CD4-positive, alpha-beta T cell treated with Interleukin-21 for 1 hour (primary cell): Measurements from ENCODE around the gene MRPL40.

ENCODE experiments used
- DNase-seq: peaks from one replicate; pipeline ENCODE4 v3.0.0-alpha.2; 2020

MRPL40 gene

DNA sequence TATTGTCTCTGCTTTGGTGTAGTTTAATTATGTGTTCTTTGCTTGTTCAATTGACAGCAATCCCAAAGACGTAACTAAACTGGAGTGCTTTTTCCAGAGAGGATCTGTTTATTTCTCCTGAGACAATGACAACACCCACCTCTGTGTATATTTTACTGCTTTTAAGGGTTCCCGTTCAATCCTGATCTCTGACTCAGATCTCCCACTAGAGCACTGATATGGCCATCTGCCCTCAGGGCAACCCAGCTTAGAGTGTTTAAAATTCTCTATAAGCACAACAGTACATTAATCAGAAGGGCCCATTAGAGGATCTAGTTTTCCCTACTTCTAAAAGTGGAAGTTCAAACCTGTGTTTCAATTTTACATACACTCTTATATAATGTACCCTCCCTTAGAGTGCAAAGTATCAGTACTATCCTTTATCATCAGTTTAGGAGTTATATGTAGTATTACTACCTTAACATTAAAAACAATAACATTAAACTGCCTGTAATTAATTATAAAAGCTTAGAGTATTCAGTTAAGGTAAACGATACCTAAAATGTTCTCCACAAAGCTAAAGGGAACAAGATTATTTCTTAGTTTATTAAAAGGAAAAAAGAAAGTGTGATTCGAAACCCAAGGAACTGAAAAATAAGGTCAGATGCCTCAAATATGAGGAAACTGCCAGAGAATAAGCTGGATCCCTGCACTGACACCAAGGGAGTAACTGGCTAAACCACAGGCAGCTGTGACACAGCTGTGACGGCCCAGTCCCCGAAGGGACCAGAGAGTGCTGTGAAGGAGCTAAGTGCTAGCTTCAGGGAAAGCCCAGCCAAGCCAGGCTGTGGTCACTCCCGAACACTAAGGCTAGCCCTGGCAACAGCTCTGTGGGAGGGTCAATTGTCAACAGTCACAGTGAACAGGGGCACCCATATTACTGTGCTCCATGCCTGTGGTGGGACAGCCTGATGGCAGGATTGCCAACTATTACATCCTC lies 31.4 kb downstream of the MRPL40 start:
- no peak for DNase-seq

DNA sequence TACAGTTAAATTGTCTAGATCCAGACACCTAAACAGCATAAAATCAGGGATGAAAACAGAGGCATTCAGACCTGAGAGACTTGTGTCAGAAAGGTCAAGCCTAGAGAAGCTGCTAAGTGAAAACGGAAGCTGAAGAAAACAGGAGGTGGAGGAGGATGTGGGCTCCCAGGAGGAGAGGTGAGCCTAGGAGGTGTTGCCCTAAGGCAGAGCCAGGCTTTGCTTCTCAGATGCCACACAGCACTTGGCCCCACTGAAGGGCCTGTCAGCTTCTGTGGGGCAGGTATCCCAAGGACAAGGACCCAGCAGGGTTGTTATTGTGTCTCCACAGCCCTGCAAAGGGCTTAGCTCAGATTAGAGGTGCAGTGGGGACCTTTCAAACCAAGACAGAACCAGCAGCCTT lies 32.2 kb downstream of the MRPL40 start:
- no peak for DNase-seq

DNA sequence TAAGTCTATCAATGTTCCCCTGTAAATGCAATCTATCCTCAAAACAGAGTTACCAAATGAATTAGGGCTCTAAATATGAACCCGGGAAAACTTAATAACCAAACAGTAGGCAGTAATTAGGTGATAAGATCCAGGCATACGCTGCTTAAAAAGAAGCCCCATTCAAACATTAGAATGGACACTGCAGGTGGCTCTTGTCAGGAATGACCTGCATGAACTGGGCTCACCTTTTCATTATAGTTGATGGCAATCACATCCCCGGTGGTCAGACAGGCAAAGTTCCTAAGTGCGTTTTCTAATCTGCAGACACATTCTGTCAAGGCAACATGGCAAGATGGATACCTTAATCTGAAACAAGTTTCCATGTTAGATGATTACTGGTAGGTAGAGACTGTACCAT lies 32.6 kb downstream of the MRPL40 start:
- no peak for DNase-seq

DNA sequence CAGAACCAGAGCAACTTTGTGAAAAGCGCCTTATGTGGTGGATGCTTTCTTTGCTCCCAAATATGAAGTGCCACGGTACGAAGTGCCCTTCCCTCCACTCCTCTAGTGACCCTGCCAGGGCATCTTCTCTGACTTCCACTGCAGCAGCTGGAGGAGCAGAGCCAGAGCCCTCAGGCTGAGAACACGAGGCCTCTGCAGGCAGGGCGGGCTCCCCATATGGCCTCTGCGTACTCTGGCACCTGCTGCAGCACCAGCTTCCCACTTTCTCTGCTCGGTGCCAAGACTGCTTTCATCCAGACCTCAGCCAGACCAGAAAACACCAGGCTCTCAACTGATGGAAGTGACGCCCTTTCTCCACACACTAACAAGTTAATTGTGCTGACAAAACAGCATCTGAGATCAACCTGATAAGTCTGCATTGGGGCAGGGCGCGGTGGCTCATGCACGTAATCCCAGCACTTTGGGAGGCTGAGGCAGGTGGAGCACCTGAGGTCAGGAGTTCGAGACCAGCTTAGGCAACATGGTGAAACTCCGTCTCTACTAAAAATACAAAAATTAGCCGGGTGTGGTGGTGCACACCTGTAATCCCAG lies 33.9 kb downstream of the MRPL40 start:
- no peak for DNase-seq

DNA sequence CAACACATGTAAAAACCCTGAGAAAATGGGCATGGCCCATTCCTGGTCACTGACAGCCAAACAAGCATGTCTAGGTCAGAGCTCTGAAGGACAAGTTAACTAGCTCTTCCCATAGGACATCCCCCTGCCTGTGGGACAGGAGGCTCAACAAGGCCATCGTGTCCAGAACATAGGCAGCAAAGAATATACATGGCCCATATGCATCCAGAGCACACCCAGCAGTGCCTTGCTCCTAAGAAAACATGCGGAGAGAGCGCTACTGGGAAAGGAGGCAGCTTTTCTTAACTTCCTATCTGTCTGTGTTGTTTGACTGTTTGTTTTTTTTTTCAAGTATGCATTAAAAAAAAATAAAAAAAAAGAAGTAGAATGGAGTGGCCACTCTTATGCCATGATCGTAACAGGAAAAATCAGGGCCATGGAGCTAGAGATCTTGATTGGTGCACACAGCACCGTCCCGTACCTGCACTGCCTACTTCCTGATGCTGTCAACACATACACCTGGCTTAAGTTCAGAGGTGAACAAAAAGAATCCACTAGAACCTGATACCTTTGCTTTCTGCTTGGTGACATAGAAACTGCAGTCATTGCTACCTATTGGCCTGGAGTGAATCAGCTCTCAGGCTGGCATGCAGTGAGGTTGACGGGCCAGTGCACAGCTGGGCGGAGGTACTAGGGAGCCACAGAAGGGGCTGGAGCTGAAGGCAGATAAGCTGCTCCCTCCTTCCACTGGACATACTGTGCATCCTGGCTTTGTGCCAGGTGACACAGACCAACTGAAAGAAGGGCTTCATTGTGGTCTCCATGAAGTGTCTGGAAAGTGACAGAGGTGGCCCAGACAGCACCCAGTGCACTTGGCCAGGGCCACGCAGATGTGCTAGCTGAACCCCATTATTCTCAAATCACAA lies 34.8 kb downstream of the MRPL40 start:
- DNase-seq: no peak

DNA sequence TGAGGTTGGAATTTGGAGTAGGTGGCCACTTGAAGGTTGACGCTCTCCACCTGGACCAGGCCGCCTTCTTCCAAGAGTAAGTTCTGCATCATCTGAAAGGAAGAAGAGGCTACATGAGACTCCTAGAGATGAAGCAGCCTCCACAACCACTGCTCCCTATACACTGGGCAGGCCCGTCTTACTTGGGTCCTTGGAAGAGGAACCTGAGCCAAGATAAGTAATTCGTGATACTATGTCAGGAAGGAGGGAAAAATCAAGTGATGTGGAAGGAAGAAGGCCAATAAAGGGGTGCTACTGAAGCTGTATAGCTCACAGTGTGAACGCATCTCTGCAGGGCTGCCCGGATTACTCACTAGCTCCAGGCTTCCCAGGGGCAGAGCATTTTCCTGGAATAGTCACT lies 35.6 kb downstream of the MRPL40 start:
- no peak for DNase-seq

DNA sequence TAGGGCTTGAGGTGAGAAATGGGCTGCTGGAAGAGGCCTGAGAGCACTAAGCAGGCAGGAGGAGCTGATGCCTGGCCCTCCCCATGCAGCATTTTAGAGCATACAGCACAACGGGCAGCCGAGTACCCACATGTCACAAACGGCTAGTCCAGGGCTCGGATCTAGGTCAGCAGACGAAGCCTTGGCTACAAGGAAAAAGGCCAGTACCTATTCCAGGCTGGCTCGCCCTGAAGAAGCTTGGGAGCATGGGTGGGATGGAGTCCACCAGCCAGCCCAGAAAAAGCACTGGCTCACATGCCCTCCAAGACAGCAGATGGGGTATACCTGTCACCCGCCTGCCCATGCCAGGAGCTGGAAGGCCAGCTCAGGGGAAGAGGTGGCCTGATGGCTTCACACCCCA lies 37.1 kb downstream of the MRPL40 start:
- DNase-seq: no peak

DNA sequence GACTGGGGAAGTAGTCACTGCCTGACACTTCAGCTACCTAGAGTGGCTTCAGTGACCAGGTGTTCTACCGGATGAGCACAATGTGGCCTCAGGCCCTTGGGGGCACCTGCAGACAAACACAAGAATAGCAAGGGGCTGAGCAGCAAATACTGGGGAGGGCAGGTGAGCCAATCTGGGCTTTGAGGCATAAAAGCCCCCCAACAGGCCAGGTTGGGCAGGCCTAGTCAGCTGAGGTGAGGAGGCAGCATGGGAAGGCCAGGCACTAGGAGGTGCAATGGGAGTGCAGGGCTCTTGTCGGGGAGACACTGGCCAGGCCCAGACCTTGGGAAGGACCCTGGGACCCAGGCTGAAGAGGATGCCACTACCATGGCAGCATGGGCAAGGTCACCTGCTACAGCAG lies 37.7 kb downstream of the MRPL40 start:
- no peak for DNase-seq

DNA sequence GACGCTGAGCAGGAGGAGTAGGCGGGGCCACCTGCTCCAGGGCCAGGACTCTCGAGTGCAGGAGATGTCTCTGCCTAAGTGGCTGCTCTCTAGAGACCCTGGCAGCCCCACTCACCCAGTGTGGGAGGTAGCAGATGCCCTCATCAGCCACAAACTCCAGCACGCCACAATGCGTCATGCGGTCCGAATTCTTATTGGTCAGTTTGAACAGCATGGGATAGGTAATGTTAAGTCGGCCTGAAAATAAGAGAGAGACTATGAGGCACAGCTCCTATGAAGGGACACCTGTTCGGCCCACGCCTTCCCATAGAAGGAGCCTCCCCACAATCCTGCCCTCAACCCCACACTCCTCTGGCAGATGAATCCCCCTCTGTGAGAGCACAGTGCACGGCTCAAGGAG lies 39.2 kb downstream of the MRPL40 start:
- no peak for DNase-seq

DNA sequence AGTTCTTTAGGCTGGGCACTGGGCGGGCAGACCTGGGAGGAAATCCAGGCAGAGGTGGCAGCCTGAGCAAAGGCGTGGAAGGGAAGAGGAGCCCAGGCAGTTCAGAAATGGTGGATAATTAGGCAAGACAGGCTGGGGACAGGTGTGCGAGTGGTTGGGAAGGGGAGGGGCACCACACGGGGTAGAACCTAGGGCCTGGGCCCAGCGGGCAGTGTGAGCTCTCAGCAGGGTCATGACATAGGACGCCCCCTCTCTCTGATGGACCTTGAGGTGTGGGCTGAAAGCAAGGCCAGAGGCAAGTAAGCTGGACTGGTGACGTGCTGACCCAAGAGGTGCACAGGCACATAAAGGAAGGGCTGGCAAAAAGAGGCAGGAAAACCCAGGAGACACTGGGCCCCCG lies 39.9 kb downstream of the MRPL40 start:
- DNase-seq: no peak

DNA sequence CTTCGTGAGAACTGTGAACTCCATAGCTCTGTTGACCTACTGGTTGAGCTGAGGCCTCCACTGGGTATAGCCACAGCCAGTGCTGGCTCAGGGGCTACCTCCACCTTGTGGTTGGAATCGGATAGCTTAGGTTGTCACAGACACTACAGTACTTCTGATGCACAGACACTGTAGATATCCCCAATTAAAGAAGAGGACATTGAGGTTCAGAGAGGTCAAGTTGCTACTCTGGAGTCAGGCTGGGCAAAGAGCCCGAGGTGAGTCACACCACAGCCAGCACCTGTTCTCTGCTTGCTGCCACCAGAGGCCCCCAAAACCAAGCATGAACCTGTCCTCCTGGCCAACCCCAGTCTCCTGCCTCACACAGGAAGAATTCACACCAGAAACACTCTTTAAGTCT lies 41.2 kb downstream of the MRPL40 start:
- DNase-seq: no peak

DNA sequence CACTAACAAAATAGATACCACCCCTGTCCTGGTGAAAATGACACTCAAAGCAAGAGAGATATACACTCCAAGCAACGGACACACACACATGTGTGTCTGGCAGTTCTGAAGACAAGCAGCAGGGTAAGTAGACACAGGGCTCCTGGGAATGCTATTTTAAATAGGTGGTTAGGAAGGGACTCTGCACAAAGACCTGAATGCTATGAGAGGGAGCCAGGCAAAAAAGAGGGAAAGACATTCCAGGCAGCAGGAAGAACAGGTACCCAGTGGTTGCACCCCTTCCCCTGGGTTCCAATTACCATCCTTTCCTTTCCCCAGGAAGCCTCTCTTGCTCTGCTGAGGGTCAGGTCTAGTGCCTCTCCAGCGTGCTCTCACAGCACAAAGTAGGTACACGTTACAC lies 43.7 kb downstream of the MRPL40 start:
- no peak for DNase-seq

DNA sequence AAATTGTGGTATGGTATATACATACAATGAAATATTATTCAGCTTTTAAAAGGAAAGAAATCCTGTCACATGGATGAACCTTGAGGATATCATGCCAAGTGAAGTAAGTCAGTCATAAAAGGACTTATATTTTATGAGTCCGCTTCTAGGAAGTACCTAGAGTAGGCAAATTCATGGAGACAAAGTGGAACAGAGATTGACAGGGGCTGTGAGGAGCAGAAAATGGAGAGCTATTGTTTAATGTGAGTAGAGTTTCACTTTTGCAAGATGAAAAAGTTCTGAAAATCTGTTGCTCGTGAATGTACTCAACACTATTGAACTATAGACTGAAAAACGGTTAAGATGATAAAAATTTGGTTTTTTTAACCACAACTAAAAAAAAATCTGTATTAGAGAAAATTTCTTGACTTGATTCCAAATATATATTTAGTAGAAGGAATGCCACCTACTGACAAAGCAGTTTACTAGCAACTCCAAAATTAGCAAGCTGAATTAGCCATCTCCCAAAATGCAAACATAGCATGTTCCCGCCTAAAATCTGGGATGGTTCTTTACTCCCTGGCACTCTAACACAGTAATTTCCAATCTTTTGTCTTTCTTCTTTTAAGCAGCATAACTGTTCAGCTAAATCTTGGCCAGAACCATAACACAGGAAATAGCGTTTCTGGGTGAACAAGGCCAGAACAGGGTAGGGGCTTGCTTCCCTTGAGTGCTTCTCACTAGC lies 45.1 kb downstream of the MRPL40 start:
- peak; percentile 26 for DNase-seq

DNA sequence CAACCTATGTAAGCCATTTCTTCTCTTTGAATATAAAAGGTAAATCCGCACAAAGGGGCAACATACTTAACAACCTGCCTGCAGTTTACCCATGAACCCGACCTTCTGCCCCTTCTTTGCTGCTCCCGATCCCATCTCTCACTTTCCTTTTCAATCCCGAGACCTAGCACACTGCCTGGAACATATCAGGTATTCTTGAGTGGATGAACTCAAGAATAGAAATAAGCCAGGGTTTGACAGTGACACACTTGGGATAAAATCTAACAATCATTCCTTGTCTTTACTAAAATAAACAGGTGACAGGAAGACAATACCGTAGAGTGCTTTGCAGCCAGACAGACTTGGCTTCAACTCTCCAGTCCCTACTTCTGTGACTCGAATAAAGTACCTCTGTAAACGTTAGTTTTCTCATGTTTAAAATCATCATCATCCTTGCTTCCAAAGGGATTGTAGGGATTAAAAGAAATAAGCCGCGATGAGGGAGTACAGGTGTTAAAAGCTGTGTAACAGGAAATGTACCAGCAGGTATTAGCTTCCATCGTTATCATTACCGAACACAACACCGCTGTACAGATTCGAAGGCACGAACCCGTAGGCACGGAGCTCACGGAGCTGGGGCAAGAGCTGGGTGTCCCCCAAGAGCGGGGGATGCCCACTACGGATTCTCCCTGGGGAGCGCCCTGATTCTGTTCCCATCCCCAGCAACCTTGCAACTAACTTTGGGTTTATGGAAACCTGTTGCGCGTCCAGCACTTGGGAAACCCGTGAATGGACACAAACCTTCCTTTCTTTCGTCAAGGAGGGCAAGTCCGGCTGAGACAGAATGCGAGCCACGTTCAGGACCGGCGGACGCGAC lies 45.9 kb downstream of the MRPL40 start:
- peak; percentile 28 for DNase-seq

DNA sequence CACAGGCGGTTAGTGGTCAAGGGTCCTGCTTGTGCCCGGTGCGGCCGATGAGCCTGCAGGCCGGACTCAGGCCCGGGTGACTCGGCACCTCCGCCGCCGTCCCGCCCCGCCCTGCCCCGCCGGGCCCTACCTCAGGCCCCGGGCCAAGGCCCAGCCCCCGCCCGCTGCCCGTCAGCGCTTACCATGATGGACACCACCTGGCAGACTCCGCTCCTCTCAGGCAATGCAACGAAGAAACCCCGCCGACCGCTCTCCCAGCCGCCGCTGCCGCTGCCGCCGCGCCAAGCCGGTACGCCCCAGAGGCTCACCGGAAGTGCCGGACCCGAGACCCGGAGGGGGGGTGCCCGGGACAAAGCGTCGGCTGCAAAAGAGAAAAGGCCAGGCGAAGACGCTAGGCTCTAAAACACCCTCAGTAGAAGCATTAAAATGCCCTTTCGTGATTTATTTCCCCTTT lies 46.6 kb downstream of the MRPL40 start, which contains the start of gene UFD1:
Gene UFD1 (minus strand): TSS at position 293 of the 454 bp plus-strand sequence. CDS start 108 bp downstream, at position 185.
- DNase-seq: peak; percentile 87

DNA sequence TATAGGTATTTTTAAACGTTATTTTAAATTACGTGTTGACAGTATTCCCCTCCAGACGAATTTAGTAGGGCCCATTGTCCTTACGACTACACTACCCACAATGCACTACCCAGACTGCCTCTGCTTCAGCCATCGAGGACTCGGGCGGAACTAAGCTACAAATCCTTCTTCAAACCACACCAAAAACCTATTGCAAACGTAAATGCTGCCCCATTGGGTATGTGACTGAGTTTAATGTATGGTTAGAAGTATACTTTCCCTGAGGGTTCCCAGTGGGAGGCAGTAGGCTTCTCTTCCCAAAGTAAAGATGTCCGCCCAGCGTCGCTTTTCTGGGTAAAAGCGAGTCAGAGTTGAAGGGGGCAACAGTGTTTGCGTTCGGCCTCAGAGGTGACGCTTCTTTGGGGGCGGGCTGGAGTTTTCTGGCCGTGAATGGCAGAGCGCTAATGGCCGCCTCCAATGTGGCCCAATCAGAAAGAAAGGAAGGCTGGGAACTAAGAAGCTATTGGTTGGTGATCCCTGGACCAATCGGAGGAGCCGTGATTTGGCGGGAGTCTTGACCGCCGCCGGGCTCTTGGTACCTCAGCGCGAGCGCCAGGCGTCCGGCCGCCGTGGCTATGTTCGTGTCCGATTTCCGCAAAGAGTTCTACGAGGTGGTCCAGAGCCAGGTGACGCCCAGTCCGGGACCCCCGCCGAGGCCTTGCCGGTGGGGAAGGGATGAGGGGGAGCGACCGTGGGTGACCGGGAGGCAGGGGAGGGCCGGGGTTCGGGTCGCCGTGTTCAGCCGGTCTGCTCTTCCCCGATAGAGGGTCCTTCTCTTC lies 47.2 kb downstream of the MRPL40 start, which contains the start of gene CDC45:
Gene CDC45 (plus strand): TSS at position 566 of the 818 bp plus-strand sequence. CDS start 49 bp downstream, at position 615.
- peak; percentile 98 for DNase-seq

DNA sequence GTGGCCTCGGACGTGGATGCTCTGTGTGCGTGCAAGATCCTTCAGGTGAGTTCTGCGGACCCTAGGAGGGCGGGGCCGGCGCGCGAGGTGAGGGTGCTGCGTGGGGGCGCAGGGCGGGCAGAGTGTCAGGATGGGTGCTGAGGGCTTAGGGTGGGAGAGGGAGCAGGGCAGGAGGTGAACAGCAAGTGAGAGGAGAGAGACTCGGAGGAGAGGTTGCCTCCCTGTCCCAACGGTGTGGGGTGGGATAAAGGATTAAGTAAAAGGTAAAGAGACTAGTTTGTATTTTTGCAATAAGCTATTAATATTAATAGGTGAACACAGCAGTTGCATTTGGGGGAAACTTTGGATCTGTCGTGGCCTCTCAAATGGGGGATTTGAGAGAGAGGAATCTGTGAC lies 47.8 kb downstream of the MRPL40 start:
- no peak for DNase-seq

DNA sequence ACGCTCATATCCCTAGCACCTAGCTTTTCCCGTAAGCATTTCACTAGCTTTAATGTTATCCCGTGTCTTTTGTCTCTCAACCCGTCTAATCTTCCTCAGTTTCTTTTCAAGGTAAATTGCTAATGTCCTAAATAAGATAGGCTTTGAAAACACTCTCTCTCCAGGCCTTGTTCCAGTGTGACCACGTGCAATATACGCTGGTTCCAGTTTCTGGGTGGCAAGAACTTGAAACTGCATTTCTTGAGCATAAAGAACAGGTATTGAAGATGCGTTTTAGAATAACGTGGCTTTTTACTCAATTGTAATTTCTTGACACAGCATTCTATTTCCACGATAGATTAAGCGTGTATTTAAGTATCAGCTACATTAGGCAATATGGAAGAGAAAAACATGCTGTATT lies 48.4 kb downstream of the MRPL40 start:
- no peak for DNase-seq

DNA sequence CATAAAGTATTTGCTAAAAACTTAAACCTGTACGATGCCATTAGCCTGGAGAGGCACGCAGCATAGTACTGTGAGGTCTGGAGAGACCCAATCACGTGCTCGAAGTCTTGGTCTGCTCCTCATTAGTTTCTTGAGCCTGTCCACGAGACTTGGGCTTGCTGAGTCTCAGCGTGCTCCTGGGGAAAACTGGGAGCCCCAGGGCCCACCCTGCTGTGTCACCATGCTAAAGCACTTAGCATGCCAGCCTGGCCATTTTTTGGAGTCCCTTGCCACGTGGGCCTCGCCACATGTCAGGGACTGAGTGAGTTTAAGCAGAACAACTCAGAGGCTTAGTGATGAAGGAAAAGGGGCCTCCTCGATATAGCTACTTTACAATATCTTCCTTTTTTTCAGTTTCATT lies 50.0 kb downstream of the MRPL40 start:
- DNase-seq: no peak

DNA sequence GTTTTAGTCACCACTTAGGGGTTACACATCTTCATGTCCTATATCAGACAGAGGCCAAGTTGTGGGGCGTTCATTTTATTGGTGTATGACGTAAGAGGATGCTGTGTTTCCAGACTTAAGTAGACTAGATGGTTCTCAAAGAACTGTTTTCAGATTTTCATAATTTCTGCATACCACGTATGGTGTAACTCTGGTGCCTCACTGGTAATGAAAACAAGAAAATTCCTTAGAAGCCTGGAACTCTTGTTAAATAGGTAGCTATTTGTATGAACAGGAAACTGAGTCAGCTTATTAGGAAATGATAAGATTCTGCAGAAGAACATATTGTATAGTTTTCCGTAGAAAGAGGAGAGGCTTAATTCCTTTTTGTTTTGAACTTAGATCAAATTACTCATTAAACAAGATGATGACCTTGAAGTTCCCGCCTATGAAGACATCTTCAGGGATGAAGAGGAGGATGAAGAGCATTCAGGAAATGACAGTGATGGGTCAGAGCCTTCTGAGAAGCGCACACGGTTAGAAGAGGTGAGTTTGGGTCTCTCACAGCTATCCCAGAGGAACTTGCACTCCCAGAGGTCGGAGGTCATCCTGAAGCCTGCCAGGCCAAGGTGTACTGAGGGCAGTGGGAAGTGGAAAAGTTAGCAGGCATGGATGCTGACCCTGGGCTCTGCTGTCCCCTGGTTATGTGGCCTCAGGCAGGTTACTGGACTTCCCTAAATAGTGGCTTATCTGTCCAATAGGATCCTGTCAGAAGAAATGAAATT lies 51.3 kb downstream of the MRPL40 start:
- DNase-seq: no peak
